ENCODE data around the gene CRISP2.
"Not testable (repeated sequence)": the region's sequence is repeated elsewhere in the genome, so short reads cannot be mapped to it uniquely, and the experiment has no call there.

The CRISP2 gene, protein sequence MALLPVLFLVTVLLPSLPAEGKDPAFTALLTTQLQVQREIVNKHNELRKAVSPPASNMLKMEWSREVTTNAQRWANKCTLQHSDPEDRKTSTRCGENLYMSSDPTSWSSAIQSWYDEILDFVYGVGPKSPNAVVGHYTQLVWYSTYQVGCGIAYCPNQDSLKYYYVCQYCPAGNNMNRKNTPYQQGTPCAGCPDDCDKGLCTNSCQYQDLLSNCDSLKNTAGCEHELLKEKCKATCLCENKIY

DNA sequence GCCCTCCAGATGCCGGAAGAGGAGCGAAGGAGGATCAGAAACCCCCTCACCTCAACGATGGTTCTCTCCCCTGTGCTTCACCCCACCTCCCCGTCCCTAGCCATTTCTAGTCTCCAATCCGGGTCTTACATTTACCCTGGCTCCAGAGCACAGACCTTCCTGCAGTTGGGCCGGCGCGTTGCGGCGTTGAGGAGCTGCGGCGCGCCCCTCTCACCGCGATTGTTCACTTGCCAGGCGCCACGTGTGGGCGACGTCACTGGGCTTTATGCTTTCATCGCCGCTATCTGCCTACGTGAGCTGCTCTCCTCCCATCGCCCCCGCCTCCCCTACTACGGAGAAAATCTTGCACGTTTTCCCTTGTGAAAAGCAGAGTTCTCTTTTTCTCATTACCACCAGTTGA lies at the start of gene CRISP2:
Gene CRISP2 (minus strand): TSS at position 198 of the 400 bp plus-strand sequence. CDS start 4,347 bp downstream, outside the sequence.
- Mint-ChIP-seq H3K36me3 (no peaks in the 10 kb centered on the region), H3K27ac (no peak within 1 kb of the TSS), H3K4me3 (no peak within 1 kb of the TSS), H3K9me3 (peaks cover 8% of the 10 kb centered on the region), H3K4me1 (no peaks in the 10 kb centered on the region)
- DNase-seq (ENCODE audit: low spot score in 2 of 2) (no peak), ATAC-seq (no peak)

DNA sequence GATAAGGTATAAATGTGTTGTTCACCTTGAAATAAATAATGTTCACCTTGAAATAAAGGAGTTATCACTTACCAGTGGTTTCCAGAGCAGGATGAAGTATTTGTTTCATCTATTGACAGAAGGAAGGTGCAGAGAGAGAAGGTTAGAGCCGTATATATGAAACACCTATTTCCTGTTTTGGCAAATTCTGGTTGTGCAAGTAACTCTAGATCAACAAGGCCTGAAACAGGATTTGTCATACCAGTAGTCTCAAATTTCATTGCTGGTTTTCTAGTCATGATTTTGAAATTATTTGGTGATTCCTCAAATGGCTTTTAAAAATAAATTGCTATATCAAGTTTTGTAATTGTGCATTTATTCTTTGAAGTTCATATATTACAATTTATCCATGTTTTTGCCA lies 30.9 kb upstream of the CRISP2 start, which contains the start of gene CRISP3:
Gene CRISP3 (minus strand): TSS at position 130 of the 400 bp plus-strand sequence. CDS start 21 bp downstream, at position 109.
- Mint-ChIP-seq H3K27ac (no peak within 1 kb of the TSS), H3K4me1 (no peaks in the 10 kb centered on the region), H3K4me3 (no peak within 1 kb of the TSS), H3K9me3 (peaks cover 8% of the 10 kb centered on the region), H3K36me3 (no peaks in the 10 kb centered on the region)
- no peak for ATAC-seq
- DNase-seq (ENCODE audit: low spot score in 2 of 2) = no peak

DNA sequence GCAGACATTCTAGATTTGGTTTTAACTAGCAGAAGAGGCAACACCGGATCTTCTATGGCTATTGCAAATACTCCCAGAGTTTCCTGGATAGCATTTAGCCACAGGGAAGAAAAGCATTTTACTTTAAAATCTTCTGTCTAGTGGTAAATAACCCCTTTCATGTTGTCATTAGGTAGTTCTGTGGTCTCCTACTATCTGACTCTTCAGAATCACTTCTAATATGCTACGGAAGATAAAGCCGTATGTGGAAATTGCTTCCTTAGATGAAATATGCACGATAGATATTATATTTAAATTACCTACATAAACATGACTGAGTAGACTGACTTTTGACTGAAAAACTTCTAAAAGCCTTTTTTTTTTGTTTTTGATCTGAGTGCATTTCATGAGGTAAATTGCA lies 30.1 kb upstream of the CRISP2 start:
- no peak for ATAC-seq
- DNase-seq (ENCODE audit: low spot score in 2 of 2) = no peak
- Mint-ChIP-seq H3K9me3 (peaks cover 8% of the 10 kb centered on the region), H3K36me3 (no peaks in the 10 kb centered on the region), H3K4me1 (no peaks in the 10 kb centered on the region), H3K27ac (no peak overlapping the region), H3K4me3 (no peak overlapping the region)

DNA sequence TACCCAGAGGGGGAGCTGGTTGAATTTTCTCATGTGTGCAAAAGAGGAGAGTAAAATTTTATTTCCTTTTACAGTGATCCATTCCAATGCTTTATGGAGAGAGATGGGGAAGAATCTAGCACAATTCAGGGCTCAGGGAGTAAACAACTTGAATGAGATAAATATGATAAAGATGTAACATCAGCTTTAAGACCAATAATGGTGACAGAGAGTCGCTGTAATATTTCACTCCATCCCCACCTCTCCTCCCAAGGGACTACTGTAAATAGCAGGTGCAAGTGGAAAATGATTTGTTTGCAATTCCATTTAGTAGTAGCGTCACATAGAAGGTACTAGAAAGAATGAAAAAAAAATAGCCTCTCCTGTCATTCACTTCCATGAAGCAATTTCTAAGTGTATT lies 26.1 kb upstream of the CRISP2 start:
- peaks cover 4% of the 10 kb centered on the region for H3K9me3 Mint-ChIP-seq
- no peak overlapping the region for H3K4me3 Mint-ChIP-seq
- no peak overlapping the region for H3K27ac Mint-ChIP-seq
- no peaks in the 10 kb centered on the region for H3K36me3 Mint-ChIP-seq
- H3K4me1 Mint-ChIP-seq = no peaks in the 10 kb centered on the region
- ATAC-seq (no peak), DNase-seq (ENCODE audit: low spot score in 2 of 2) (no peak)

DNA sequence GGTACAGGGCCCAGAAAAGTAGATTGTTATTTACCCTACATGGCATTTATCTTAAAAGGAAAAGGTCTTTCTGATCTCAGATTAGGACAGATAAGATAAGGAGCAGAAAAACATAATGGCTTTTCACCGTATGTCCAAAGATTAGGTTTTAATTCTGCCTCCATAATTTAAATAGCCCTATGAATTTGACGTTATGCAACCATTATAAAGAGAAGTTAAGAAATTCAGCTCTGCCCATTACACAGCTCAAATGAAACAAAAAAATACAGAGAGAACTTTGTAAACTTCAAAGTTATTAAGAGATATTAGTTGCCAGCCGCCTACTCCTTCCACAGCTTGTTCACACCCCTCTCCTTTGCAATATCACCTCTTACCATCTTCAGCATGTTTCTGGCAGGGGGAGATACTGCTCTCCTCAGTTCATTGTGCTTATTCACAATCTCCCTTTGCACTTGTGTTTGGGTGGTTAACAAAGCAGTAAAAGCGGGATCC lies 22.7 kb upstream of the CRISP2 start:
- no peak overlapping the region for H3K4me3 Mint-ChIP-seq
- DNase-seq (ENCODE audit: low spot score in 2 of 2) (no peak), ATAC-seq (no peak)
- H3K4me1 Mint-ChIP-seq = no peaks in the 10 kb centered on the region
- no peak overlapping the region for H3K27ac Mint-ChIP-seq
- peaks cover under 1% of the 10 kb centered on the region for H3K9me3 Mint-ChIP-seq
- H3K36me3 Mint-ChIP-seq = no peaks in the 10 kb centered on the region

DNA sequence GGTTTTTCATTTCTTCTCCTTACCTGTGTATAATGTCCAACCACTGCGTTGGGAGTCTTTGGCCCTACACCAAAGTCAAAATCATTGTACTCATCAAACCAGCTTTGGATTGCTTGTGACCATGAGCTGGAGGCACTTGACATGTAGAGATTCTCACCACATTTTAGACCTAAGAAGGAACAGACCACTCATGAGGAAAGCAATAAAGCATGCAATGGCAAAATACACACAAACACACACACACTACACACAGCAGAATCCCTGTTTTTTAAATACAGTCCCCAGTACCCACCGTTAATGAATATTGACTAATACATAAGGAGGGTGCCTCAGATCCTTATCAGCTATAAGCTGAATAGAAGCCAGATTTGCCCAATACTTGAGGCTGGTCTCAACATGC lies 20.3 kb upstream of the CRISP2 start:
- Mint-ChIP-seq H3K4me3 (no peak overlapping the region), H3K36me3 (no peaks in the 10 kb centered on the region), H3K27ac (no peak overlapping the region), H3K9me3 (peaks cover 4% of the 10 kb centered on the region), H3K4me1 (no peaks in the 10 kb centered on the region)
- DNase-seq (ENCODE audit: low spot score in 2 of 2) (no peak), ATAC-seq (no peak)

DNA sequence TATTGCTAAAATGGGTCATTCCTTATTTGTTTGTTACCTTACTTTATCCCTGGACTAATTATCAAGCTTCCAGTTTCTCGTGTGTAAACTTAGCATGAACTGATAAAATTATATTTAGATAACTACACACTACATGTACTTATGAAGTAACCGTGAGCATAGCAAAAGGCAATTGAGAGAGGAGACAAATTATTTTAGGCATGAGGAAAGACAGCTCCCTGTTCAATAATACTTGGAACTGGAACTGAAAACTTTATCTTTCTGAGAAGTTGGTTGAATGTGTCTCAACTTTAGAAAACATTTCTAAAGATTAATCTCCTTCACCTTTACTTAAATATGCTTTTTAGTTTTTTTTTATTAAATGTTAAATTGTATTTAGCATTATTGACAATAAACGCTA lies 19.4 kb upstream of the CRISP2 start:
- Mint-ChIP-seq H3K27ac (no peak overlapping the region), H3K36me3 (no peaks in the 10 kb centered on the region), H3K4me3 (no peak overlapping the region), H3K4me1 (no peaks in the 10 kb centered on the region), H3K9me3 (peaks cover 4% of the 10 kb centered on the region)
- ATAC-seq = no peak
- DNase-seq (ENCODE audit: low spot score in 2 of 2) = no peak

DNA sequence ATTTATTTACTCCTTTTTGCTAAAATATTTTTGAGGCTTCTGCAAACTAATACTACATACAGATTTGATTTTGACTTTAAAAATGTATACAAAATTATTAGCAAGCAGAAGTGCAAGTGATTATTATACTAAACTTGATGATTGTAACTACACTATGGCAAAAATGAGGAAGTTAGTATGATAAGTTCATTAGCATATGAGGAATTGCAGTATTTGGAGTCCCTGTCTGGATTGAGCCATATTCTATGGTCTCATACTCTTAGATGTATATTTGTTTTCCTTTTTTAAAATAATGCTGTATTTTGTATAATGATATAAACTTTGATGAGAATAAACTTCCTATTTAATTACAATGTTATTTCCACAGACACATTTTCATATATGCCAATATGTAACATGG lies 16.9 kb upstream of the CRISP2 start:
- H3K4me3 Mint-ChIP-seq = no peak overlapping the region
- ATAC-seq (no peak), DNase-seq (ENCODE audit: low spot score in 2 of 2) (no peak)
- no peak overlapping the region for H3K27ac Mint-ChIP-seq
- no peaks in the 10 kb centered on the region for H3K4me1 Mint-ChIP-seq
- peaks cover 11% of the 10 kb centered on the region for H3K9me3 Mint-ChIP-seq
- no peaks in the 10 kb centered on the region for H3K36me3 Mint-ChIP-seq

DNA sequence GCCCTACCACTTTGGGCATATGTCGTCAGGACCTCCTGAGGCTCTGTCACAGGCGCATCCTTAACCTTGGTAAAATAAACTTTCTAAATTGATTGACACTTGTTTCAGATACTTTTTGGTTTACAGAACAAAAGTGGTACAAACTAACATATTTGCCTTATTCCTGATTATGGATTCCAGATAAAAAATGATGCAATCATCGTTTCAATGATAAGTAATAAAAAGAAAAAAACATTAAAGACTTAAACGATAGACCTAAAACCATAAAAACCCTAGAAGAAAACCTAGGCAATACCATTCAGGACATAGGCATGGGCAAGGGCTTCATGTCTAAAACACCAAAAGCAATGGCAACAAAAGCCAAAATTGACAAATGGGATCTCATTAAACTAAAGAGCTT lies 10.6 kb upstream of the CRISP2 start:
- H3K4me1 Mint-ChIP-seq, H3K4me3 Mint-ChIP-seq: not testable (repeated sequence)

DNA sequence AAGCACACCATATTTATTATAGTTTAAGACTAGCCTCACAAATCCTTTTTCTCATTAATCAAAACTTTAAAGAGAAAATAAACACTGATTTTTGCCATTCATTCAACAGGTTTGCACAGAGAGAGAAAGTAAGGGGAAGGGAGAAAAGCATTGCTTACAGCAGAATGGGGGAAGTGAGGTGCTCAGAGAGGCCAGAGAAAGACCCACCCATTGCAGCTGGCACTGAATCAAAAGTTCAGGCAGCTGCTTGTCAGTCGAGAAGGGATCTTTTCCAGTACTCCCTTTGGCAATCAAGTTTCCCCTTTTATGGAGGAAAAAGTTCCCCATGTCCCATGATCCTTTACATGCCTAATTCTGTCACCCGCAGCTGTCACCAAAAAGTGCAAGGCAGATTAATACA lies 8.0 kb upstream of the CRISP2 start:
- no peak for ATAC-seq
- H3K9me3 Mint-ChIP-seq = peaks cover 17% of the 10 kb centered on the region
- H3K4me3 Mint-ChIP-seq = no peak overlapping the region

More for the DNA sequence above, 10.6 kb upstream of the CRISP2 start:
- H3K9me3 Mint-ChIP-seq = peaks cover 19% of the 10 kb centered on the region
- not testable (repeated sequence) for ATAC-seq; DNase-seq (ENCODE audit: low spot score in 2 of 2); H3K27ac Mint-ChIP-seq; H3K36me3 Mint-ChIP-seq

DNA sequence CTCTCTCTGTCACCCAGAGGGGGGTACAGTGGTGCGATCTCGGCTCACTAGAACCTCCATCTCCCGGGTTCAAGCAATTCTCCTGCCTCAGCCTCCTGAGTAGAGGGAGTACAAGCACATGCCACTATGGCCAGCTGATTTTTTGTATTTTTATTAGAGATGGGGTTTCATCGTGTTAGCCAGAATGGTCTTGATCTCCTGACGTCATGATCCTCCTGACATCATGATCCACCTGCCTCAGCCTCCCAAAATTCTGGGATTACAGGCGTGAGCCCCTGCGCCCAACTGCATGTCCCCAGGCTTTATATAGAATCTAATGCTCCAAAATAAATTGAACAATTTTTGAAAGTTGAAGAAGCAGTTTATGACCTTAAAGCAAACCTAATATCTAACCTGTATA lies 7.0 kb upstream of the CRISP2 start:
- Mint-ChIP-seq H3K4me1 (no peaks in the 10 kb centered on the region), H3K36me3 (no peaks in the 10 kb centered on the region), H3K9me3 (peaks cover 12% of the 10 kb centered on the region), H3K4me3 (no peak overlapping the region), H3K27ac (no peak overlapping the region)
- ATAC-seq (no peak), DNase-seq (ENCODE audit: low spot score in 2 of 2) (no peak)

More for the DNA sequence above, 8.0 kb upstream of the CRISP2 start:
- Mint-ChIP-seq H3K36me3 (no peaks in the 10 kb centered on the region), H3K4me1 (no peaks in the 10 kb centered on the region), H3K27ac (no peak overlapping the region)
- no peak for DNase-seq (ENCODE audit: low spot score in 2 of 2)

DNA sequence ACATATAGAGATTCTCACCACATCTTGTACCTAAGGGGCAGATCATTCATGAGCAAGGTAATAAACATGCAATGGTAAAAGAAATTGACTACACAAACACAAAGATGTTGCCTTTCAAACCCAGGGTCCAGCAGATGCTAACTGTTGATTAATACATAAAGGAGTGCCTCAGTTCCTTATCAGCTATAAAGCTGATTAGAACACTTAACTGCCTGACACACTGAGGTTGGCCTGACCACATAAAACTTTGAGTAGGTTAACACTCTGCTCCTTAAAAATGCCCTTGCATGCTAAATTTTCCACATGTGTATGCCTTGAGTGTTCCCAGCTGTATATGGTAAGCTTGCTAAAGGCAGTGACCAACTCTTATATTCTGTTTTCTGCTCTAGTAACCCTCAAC lies 14.9 kb downstream of the CRISP2 start:
- H3K36me3 Mint-ChIP-seq = no peaks in the 10 kb centered on the region
- ATAC-seq = no peak
- no peak overlapping the region for H3K27ac Mint-ChIP-seq
- peaks cover 3% of the 10 kb centered on the region for H3K9me3 Mint-ChIP-seq
- H3K4me3 Mint-ChIP-seq = no peak overlapping the region
- H3K4me1 Mint-ChIP-seq = no peaks in the 10 kb centered on the region
- DNase-seq (ENCODE audit: low spot score in 2 of 2) = no peak

DNA sequence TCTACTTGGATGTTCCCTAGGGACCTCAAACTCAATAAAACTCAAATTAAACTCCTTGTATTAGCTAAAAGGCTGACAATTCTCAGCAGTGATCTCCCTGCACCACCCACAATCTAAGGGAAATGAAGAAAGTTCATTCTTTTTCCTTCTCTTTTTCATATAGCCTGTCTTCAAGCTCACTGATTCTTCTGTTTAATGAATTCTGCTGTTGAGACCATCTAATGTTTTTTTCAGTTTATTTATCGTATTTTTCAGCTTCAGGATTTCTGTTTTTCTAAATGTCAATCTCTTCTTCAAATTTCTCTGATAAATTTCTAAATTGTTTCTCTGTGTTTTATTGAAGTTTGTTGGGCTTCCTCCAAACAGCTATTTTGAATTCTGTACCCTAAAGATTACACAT lies 19.8 kb downstream of the CRISP2 start:
- no peak for ATAC-seq
- no peak for DNase-seq (ENCODE audit: low spot score in 2 of 2)
- peaks cover 5% of the 10 kb centered on the region for H3K9me3 Mint-ChIP-seq
- no peaks in the 10 kb centered on the region for H3K36me3 Mint-ChIP-seq
- H3K4me3 Mint-ChIP-seq = no peak overlapping the region
- no peak overlapping the region for H3K27ac Mint-ChIP-seq
- H3K4me1 Mint-ChIP-seq = no peaks in the 10 kb centered on the region

DNA sequence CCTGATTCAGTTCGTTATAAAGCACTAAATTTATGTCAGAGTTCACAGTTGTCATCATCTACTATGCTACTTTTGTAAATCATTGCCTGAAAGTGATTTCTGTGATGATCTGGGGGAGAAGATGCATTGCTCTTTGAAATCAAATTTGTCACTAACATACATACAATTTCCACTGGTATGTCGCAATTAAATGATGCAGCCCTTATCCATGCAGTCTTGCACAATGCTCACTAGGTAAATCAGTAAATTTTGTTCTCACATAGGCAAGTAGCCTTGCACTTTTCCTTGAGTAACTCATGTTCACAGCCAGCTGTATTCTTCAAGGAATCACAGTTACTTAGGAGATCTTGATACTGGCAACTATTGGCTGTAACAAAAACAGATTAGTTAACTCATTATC lies 20.8 kb downstream of the CRISP2 start:
- DNase-seq (ENCODE audit: low spot score in 2 of 2) = no peak
- Mint-ChIP-seq H3K9me3 (peaks cover 5% of the 10 kb centered on the region), H3K4me3 (no peak overlapping the region), H3K4me1 (no peaks in the 10 kb centered on the region), H3K36me3 (no peaks in the 10 kb centered on the region), H3K27ac (no peak overlapping the region)
- no peak for ATAC-seq

DNA sequence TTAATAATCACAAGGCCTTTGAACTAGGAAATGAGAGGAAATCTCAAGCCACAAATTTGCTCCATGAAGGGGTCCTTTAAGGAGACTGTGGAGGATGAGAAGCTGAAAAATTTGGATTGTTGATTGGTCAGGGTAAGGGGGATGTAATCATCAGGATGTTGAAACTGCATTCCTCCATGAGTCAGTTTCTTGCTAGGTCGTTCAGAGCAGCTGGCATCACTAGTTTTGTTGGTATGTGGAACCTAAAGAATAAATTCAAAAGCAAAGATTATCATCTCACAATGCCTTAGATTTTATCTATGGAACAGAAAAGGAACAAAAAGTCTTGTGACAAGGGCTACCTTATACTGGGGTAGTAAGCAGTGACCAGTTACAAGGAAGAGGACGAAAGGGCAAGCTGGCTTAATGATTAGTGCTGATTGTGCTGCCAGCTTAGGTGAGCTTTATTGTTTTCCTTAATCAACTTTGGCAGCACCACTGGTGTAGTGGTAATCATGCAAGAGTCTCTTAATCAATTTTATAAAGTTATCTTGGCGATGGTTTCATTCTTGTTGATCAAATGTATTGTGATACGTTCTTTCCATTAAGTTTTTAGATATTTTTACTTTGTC lies 36.6 kb downstream of the CRISP2 start:
- Mint-ChIP-seq H3K36me3 (no peaks in the 10 kb centered on the region), H3K27ac (no peak overlapping the region), H3K4me3 (no peak overlapping the region), H3K4me1 (no peaks in the 10 kb centered on the region), H3K9me3 (peaks cover 7% of the 10 kb centered on the region)
- DNase-seq (ENCODE audit: low spot score in 2 of 2) = no peak
- ATAC-seq = no peak

DNA sequence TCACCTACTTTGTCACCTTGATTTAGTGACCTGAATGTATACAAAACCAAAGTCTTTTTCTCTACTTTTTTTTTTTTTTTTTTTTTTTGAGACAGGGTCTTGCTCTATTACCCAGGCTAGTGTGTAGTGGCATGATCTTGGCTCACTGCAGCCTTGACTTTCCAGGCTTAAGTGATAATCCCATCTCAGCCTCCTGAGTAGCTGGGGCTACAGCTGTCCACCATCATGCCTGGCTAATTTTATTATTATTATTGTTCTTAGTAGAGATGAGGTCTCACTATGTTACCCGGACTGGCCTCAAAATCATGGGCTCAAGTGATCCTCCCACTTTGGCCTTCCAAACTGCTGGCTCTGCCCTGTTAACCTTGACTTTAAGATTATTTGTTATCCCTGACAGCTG lies 37.5 kb downstream of the CRISP2 start:
- Mint-ChIP-seq H3K27ac (no peak overlapping the region), H3K9me3 (peaks cover 6% of the 10 kb centered on the region), H3K4me1 (no peaks in the 10 kb centered on the region), H3K36me3 (no peaks in the 10 kb centered on the region), H3K4me3 (no peak overlapping the region)
- no peak for DNase-seq (ENCODE audit: low spot score in 2 of 2)
- ATAC-seq = no peak

All from stimulated activated effector memory CD8-positive, alpha-beta T cell treated with anti-CD3 and anti-CD28 coated beads, Interleukin-12 subunit alpha, Interleukin-12 subunit beta, amount 100 ng/mL, for 72 hours (primary cell).